C4-2B (cell line): ENCODE measurements around the gene ZDHHC17.

Experiments
- H3K27ac ChIP-seq: fragments of 450-650 bp; 2 replicates; pipeline ENCODE4 v1.5.1; 2017
- CTCF ChIP-seq: fragments of 450-650 bp; conservative IDR thresholded peaks from 2 replicates; pipeline ENCODE4 v1.5.1; 2017; ENCODE audit warnings: mild to moderate bottlenecking
- ZFX ChIP-seq: fragments of 450-650 bp; IDR thresholded peaks from 2 replicates; pipeline ENCODE4 v1.6.1; 2017

The ZDHHC17 gene

GRCh38 chr12:76901628-76902380 lies 137.9 kb downstream of the ZDHHC17 start:
- TF ChIP-seq CTCF: no peak
- no peak for TF ChIP-seq ZFX
- H3K27ac ChIP-seq: no peak overlapping the region
